ENCODE data around the gene MDM2. TPM values are rescaled to one million over a fixed set of nuclear protein-coding genes. Genes with fewer than 3 reads are reported as not detected.
A peak's percentile ranks its signal among the peaks of the same experiment; 100 is the strongest.
"Not testable (repeated sequence)": the region's sequence is repeated elsewhere in the genome, so short reads cannot be mapped to it uniquely, and the experiment has no call there.

The MDM2 gene
- total RNA-seq, 2 donors from 2014 or later: 248 to 253 TPM

DNA sequence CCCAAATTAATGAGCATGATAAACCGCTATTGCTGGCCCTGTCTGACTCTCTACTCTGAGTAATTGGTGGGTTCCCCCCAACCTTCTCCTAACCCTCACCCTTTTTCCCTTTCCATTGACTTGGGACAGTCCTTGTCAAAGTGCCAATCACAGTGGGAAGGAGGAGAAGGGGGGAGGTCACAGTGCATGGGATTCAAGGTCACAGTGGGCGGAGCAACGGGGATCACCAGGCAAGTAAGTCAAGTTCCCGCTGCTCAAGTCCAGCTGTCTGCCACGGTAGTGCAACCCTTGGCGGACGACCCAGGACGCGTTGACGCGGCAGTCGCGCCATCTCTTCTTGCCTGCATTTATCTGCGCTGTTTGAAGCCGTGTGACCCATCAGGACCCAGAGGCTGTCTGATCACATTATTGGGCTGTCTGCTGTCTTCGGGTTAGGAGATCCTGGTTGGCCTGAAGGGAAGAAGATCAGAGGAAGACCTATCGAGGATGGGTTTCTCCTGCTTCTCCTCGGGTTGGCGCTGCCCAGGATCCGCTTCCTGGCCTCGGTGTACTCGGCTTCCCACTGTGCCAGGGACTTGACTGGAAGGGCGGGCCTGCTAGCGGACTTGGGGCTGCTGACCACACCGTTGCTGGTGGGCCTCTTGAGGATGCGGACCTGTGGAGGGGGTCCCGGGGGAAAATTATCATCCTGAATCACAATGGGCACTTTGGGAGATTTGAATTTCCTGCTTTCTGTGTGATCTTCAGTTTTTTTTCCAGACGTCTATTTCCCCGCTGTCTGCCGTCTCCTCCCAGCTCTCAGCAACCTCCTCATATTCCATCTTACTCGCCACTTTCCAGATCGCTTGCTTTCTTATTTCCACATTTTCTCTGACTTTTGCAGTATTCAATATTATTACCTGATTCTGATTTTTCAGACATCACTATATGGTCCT is 3.1 kb upstream of the MDM2 start:
- Mint-ChIP-seq H3K36me3 (no peaks in the 10 kb centered on the region), H3K27me3 (peaks cover 0 to 1% of the 10 kb centered on the region in 2 donors), H3K4me3 (no peak overlapping the region), H3K4me1 (ENCODE audit: low read depth in 2 of 2) (peaks cover 5 to 10% of the 10 kb centered on the region in 2 donors), H3K9me3 (no peaks in the 10 kb centered on the region), H3K27ac (no peak overlapping the region)
- DNase-seq (ENCODE audit: low spot score): no peak
- no peak for ATAC-seq

DNA sequence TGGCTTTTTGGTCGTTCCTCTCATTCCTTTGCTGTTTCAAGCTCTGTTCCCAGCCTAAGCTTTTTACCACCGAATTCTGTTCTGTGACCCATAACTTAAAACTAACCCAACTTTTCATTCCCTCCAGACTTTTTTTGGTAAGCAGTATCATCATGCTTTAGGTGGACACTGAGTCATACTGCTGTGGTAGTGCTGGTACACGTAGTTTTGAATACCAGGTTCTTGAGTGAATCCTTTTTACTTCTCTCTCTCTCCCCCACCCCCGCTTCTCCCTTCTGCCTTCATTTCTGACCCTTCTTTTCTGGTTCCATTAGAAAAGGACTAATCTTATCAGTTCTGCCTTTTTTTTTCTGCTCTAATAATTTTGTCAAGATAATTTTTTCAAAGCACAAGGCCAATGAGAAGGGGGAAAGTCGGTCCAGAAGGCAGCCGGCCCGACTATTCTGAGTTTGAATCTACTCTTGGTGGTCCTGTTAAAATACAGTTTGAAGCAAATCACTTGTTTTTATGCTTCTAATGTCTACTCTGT is 2.3 kb upstream of the MDM2 start:
- H3K4me3 Mint-ChIP-seq: no peak overlapping the region
- peaks cover under 1% of the 10 kb centered on the region for H3K36me3 Mint-ChIP-seq
- H3K4me1 Mint-ChIP-seq (ENCODE audit: low read depth in 2 of 2): peaks cover 5 to 11% of the 10 kb centered on the region in 2 donors
- peak overlapping the region in 1 of 2 donors; percentile 0 for H3K27ac Mint-ChIP-seq
- H3K27me3 Mint-ChIP-seq: no peaks in the 10 kb centered on the region
- ATAC-seq (no peak), DNase-seq (ENCODE audit: low spot score) (no peak)
- H3K9me3 Mint-ChIP-seq: no peaks in the 10 kb centered on the region

DNA sequence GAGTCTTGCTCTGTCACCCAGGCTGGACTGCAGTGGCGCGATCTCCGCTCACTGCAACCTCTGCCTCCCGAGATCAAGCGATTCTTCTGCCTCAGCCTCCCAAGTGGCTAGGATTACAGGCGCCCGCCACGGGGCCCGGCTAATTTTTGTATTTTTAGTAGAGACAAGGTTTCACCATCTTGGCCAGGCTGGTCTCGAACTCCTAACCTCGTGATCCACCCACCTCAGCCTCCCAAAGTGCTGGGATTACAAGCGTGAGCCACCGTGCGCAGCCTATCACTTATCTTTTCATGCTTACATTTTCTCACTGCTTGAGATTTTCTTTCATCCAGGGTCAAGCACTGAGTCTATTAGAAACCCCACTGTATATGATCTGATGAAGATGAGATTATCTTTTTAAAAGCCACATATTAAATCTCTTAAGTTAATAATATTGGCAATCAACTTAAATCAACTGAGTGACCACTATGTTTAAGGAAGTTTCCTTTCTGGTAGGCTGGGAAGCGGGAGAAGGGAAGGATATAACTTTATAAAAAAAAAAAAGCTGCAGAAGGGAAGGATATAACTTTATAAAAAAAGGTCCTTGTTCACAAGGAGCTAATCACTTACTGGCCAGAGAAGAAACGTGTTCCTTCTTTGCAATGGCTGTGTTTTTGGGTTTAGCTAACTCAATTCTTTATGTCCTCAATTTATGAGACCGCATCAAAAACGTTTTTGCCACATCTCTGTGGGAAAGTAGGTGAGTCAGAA is 1.3 kb upstream of the MDM2 start:
- H3K27ac Mint-ChIP-seq: peak overlapping the region; percentile 96 to 99
- no peak for DNase-seq (ENCODE audit: low spot score)

DNA sequence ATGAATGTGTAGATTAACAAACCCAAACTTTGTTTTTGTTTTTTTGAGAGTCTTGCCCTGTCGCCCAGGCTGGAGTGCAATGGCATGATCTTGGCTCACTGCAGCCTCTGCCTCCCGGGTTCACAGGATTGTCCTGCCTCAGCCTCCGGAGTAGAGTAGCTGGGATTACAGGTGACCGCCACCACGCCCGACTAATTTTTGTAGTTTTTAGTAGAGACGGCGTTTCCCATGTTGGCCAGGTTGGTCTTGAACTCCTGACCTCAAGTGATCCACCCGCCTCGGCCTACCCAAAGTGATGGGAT is 752 bp upstream of the MDM2 start:
- ATAC-seq, H3K9me3 Mint-ChIP-seq: not testable (repeated sequence)

More for the DNA sequence above, 1.3 kb upstream of the MDM2 start:
- H3K36me3 Mint-ChIP-seq: peaks cover 8% of the 10 kb centered on the region
- H3K4me1 Mint-ChIP-seq (ENCODE audit: low read depth in 2 of 2): peaks cover 10 to 14% of the 10 kb centered on the region in 2 donors
- H3K27me3 Mint-ChIP-seq: no peaks in the 10 kb centered on the region
- no peak for ATAC-seq
- H3K9me3 Mint-ChIP-seq: no peaks in the 10 kb centered on the region
- H3K4me3 Mint-ChIP-seq: peak overlapping the region; percentile 92

DNA sequence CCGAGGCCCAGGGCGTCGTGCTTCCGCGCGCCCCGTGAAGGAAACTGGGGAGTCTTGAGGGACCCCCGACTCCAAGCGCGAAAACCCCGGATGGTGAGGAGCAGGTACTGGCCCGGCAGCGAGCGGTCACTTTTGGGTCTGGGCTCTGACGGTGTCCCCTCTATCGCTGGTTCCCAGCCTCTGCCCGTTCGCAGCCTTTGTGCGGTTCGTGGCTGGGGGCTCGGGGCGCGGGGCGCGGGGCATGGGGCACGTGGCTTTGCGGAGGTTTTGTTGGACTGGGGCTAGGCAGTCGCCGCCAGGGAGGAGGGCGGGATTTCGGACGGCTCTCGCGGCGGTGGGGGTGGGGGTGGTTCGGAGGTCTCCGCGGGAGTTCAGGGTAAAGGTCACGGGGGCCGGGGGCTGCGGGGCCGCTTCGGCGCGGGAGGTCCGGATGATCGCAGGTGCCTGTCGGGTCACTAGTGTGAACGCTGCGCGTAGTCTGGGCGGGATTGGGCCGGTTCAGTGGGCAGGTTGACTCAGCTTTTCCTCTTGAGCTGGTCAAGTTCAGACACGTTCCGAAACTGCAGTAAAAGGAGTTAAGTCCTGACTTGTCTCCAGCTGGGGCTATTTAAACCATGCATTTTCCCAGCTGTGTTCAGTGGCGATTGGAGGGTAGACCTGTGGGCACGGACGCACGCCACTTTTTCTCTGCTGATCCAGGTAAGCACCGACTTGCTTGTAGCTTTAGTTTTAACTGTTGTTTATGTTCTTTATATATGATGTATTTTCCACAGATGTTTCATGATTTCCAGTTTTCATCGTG is 612 bp downstream of the MDM2 start:
- Mint-ChIP-seq H3K27me3 (no peaks in the 10 kb centered on the region), H3K27ac (peak overlapping the region; percentile 96 to 99), H3K9me3 (no peaks in the 10 kb centered on the region), H3K4me3 (peak overlapping the region; percentile 92), H3K4me1 (ENCODE audit: low read depth in 2 of 2) (peaks cover 21 to 22% of the 10 kb centered on the region in 2 donors), H3K36me3 (peaks cover 16% of the 10 kb centered on the region)
- DNase-seq (ENCODE audit: low spot score) (peak; percentile 85), ATAC-seq (peak; percentile 69 to 71)

More for the DNA sequence above, 752 bp upstream of the MDM2 start:
- DNase-seq (ENCODE audit: low spot score): peak; percentile 63
- Mint-ChIP-seq H3K4me3 (peak overlapping the region; percentile 92), H3K27ac (peak overlapping the region; percentile 96 to 99), H3K4me1 (ENCODE audit: low read depth in 2 of 2) (peaks cover 10 to 14% of the 10 kb centered on the region in 2 donors)
- H3K27me3 Mint-ChIP-seq, H3K36me3 Mint-ChIP-seq: not testable (repeated sequence)

DNA sequence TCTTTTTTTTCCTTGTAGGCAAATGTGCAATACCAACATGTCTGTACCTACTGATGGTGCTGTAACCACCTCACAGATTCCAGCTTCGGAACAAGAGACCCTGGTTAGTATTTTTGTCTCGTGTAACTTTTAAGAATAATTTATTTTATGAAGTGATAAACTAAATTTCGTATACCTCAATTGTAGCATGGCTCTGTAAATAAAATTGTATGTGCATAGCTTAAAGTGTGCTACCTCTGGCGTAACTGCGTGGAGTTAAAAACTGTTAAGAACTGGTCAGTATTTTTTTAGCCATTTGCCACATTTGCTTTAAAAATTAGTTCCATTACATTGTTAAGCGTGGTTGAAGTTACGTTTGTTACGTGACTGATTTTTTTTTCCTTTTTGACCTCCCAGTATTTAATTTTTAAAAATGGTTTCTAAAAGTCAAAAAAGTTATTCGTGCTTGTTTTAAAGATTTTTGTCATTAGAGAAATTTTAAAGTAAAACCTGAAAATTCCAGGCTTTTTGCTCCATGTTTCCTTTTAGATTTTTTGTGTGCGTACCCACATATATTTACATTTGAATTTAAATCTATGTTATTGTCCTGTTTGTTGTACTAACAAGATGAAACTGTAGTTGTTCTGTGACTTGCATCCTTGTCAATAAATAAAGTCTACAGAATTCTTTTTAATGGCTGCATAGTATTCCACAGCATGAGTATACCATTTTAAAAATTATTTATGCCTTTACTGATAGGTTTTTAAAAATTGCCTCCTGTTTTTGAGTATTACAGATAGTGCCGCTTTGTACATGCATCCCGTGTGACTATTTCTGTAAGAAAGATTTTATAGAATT is 1.4 kb downstream of the MDM2 start:
- Mint-ChIP-seq H3K27me3 (no peaks in the 10 kb centered on the region), H3K27ac (peak overlapping the region; percentile 96 to 99), H3K4me1 (ENCODE audit: low read depth in 2 of 2) (peaks cover 22 to 24% of the 10 kb centered on the region in 2 donors), H3K4me3 (peak overlapping the region; percentile 92), H3K36me3 (peaks cover 16% of the 10 kb centered on the region), H3K9me3 (no peaks in the 10 kb centered on the region)
- no peak for DNase-seq (ENCODE audit: low spot score)
- no peak for ATAC-seq

DNA sequence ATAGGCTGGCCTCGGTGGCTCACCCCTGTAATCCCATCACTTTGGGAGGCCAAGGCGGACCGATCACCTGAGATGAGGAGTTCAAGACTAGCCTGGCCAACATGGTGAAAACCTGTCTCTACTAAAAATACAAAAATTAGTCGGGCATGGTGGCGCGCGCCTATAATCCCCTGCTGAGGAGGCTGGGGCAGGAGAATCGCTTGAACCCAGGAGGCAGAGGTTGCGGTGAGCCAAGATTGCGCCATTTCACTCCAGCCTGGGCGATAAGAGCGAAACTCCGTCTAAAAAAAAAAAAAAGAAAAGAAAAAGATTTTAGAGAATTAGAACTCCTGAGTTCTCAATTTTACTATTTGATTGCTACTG is 2.0 kb downstream of the MDM2 start:
- DNase-seq (ENCODE audit: low spot score); ATAC-seq; H3K9me3 Mint-ChIP-seq; H3K27me3 Mint-ChIP-seq: not testable (repeated sequence)
- Mint-ChIP-seq H3K4me1 (ENCODE audit: low read depth in 2 of 2) (peaks cover 25 to 26% of the 10 kb centered on the region in 2 donors), H3K4me3 (peak overlapping the region; percentile 92), H3K36me3 (peaks cover 20% of the 10 kb centered on the region), H3K27ac (peak overlapping the region; percentile 96 to 99)

DNA sequence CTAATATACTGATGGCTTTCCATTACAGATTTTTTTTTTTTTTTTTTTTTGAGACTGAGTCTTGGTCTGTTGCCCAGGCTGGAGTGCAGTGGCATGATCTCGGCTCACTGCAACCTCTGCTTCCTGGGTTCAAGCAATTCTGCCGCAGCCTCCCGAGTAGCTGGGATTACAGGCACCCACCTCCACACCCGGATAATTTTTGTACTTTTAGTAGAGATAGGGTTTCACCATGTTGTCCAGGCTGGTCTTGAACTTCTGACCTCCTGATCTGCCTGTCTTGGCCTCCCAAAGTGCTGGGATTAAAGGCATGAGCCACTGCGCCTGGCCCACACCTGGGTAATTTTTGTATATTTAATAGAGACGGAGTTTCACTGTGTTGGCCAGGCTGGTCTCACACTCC is 3.6 kb downstream of the MDM2 start:
- Mint-ChIP-seq H3K36me3 (peaks cover 25% of the 10 kb centered on the region), H3K4me3 (peak overlapping the region; percentile 73), H3K4me1 (ENCODE audit: low read depth in 2 of 2) (peaks cover 31% of the 10 kb centered on the region in 2 donors), H3K27ac (peak overlapping the region; percentile 46 to 85)
- H3K9me3 Mint-ChIP-seq; DNase-seq (ENCODE audit: low spot score); ATAC-seq; H3K27me3 Mint-ChIP-seq: not testable (repeated sequence)

DNA sequence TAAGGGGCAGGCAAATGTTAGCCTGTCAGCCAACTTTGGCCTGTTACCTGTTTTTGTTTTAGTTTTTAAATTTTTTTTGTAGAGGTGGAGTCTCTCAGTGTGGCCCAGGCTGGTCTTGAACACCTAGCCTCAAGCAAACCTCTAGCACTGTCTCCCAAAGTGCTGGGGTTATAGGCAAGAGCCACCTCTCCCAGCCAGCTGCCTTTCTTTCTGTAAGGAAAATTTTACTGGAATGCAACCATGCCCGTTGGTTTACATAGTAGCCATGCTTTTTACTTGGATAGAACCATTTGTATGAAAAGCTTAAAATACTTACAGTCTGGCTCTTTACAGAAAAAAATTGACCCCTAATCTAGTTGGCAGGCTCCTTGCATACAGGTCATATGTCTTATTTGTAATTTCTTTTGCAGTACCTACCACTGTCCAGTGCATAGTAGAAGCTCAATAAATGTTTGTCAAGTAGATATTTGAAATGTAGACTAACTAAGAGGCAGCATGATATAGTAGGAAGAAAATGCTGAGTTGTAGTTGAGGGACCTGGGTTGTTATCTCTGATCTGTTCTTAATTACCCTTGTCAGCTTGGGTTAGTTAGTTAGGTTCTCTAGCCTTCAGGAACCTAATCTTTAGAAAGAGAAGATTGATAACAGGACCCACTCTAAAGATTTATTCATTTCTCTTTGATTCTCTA is 4.7 kb downstream of the MDM2 start:
- H3K4me3 Mint-ChIP-seq: peak overlapping the region; percentile 30
- no peaks in the 10 kb centered on the region for H3K27me3 Mint-ChIP-seq
- H3K4me1 Mint-ChIP-seq (ENCODE audit: low read depth in 2 of 2): peaks cover 25 to 26% of the 10 kb centered on the region in 2 donors
- H3K36me3 Mint-ChIP-seq: peaks cover 29% of the 10 kb centered on the region
- no peaks in the 10 kb centered on the region for H3K9me3 Mint-ChIP-seq
- ATAC-seq (no peak), DNase-seq (ENCODE audit: low spot score) (no peak)
- H3K27ac Mint-ChIP-seq: peak overlapping the region in 1 of 2 donors; percentile 51

DNA sequence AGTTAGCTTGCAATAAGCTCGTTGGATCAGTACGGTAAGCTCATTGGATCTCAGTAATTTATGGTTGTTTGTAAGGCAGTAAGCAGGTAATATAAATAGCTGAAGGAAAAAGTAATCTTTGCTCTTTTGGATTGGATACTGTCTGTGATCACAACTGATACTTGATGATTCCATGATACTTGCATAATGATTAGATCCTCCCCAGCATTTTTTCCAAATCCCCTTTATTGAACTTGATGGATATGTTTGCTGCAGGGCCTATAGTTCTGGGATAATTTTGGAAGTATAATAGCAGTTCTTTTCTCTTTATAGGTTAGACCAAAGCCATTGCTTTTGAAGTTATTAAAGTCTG is 5.2 kb downstream of the MDM2 start:
- ATAC-seq: no peak
- H3K27me3 Mint-ChIP-seq: no peaks in the 10 kb centered on the region
- H3K4me3 Mint-ChIP-seq: peak overlapping the region; percentile 30
- no peaks in the 10 kb centered on the region for H3K9me3 Mint-ChIP-seq
- peaks cover 25 to 26% of the 10 kb centered on the region in 2 donors for H3K4me1 Mint-ChIP-seq (ENCODE audit: low read depth in 2 of 2)
- no peak for DNase-seq (ENCODE audit: low spot score)
- peak overlapping the region in 1 of 2 donors; percentile 51 for H3K27ac Mint-ChIP-seq
- H3K36me3 Mint-ChIP-seq: peaks cover 29% of the 10 kb centered on the region

DNA sequence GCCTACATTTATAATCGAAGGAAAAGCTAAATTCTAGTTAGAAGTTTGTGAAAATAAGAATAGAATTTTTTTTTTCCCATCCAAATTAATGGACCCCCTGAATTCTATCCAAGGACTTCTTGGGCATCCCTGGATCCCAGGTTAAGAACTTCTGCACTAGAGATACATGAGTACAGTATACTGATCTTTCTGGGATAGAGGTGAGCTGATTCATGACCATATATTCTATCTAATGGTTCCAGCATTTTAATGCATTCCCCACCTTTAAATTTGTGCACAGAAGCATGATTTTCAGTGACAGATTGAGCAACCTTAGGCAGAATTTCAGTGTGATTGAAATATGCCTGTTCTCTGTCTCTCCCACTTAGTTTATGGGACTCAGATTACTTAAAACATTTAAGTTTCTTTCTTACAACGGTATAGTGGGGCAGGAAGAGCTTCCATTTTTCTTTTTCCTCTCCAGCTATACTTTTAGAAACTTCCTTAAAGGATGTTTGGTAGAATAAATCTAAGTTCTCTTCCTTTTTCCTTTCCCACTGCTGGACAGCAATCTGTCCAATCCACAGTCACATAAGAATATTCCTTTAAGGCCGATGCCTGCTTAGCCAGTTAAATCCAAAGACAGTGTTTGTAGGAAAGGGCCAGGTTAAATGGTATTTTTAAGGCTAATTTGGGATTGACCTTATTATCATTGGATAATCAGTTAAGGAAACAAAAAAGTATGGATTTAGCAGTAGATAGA is 6.7 kb downstream of the MDM2 start:
- peak overlapping the region in 1 of 2 donors; percentile 45 for H3K27ac Mint-ChIP-seq
- H3K27me3 Mint-ChIP-seq: no peaks in the 10 kb centered on the region
- DNase-seq (ENCODE audit: low spot score) (no peak), ATAC-seq (no peak)
- H3K4me1 Mint-ChIP-seq (ENCODE audit: low read depth in 2 of 2): peaks cover 21 to 26% of the 10 kb centered on the region in 2 donors
- H3K36me3 Mint-ChIP-seq: peaks cover 34% of the 10 kb centered on the region
- H3K4me3 Mint-ChIP-seq: peak overlapping the region; percentile 39
- no peaks in the 10 kb centered on the region for H3K9me3 Mint-ChIP-seq

All from natural killer cell treated with Interleukin-12 subunit alpha and Interleukin-12 subunit beta and Interleukin-15 and Interleukin-18, amount 100 ng/mL, for 72 hours (primary cell).